ENCODE measurements around the gene GIMAP5. TPM values are rescaled to one million over a fixed set of nuclear protein-coding genes. Genes with fewer than 3 reads are reported as not detected.

GIMAP5 gene
- total RNA-seq, 1 experiment from 2014 or later: not detected

- Histone ChIP-seq H3K4me2 (ENCODE audit: insufficient read depth, insufficient read length, low read length) (no peak overlapping the region), H3K27me3 (ENCODE audit: insufficient read depth, low read length) (peaks cover 92% of the 10 kb centered on the region)
Observed at GRCh38 chr7:150739033-150739432, 1.8 kb downstream of the GIMAP5 start.

More at GRCh38 chr7:150739033-150739432, 1.8 kb downstream of the GIMAP5 start:
- no peaks in the 10 kb centered on the region for H3K79me1 ChIP-seq (ENCODE audit: insufficient read depth, low read depth, low read length, poor library complexity, severe bottlenecking)
- H3K23me2 ChIP-seq (ENCODE audit: insufficient read length, low read depth, low read length, poor library complexity, severe bottlenecking): no peaks in the 10 kb centered on the region
- no peak overlapping the region for H3K4ac ChIP-seq (ENCODE audit: low read depth, low read length)
- H2BK15ac ChIP-seq (ENCODE audit: low read depth, low read length): no peak overlapping the region
- no peak overlapping the region for H3K56ac ChIP-seq (ENCODE audit: insufficient read length, low read depth, low read length)
- no peak overlapping the region for H2BK120ac ChIP-seq (ENCODE audit: low read depth, low read length, poor library complexity, severe bottlenecking)
- Mint-ChIP-seq H3K27me3 (ENCODE audit: low read depth) (peaks cover 100% of the 10 kb centered on the region), H3K4me1 (peaks cover 5 to 7% of the 10 kb centered on the region in 2 experiments; a peak in 3 of 4 replicates), H3K36me3 (ENCODE audit: insufficient read depth in 1 of 3, low read depth in 3 of 3) (no peaks in the 10 kb centered on the region), H3K9me3 (peaks cover 13 to 27% of the 10 kb centered on the region in 2 experiments), H3K4me3 (no peak overlapping the region), H3K27ac (no peak overlapping the region)
- no peak overlapping the region for H3K18ac ChIP-seq (ENCODE audit: insufficient read length, low read depth, low read length)
- peaks cover 7% of the 10 kb centered on the region for H3K9me3 ChIP-seq (ENCODE audit: control insufficient read depth, low read depth, low read length)
- H2BK20ac ChIP-seq (ENCODE audit: low read depth, low read length, poor library complexity, severe bottlenecking): no peak overlapping the region
- DNase-seq: no peak
- no peak overlapping the region for H2BK12ac ChIP-seq (ENCODE audit: insufficient read length, low read depth, low read length)
- no peaks in the 10 kb centered on the region for H4K20me1 ChIP-seq (ENCODE audit: control insufficient read depth, insufficient read depth, insufficient read length)
- no peak overlapping the region for H3K27ac ChIP-seq (ENCODE audit: insufficient read length, low read depth, low read length)
- no peak overlapping the region for H3K9ac ChIP-seq (ENCODE audit: extremely low read depth, insufficient read length, low read length)
- no peaks in the 10 kb centered on the region for H3K4me1 ChIP-seq (ENCODE audit: insufficient read depth, low read length)
- no peak overlapping the region for H3T11ph ChIP-seq (ENCODE audit: low read length)
- no peaks in the 10 kb centered on the region for H3K79me2 ChIP-seq (ENCODE audit: insufficient read depth, low read length)
- H2AFZ ChIP-seq (ENCODE audit: low read length): no peak overlapping the region
- no peak overlapping the region for H3K14ac ChIP-seq (ENCODE audit: insufficient read depth, low read length)
- H4K8ac ChIP-seq (replicated peaks; ENCODE audit: insufficient read length, low read depth, low read length): no peak overlapping the region
- H2AK5ac ChIP-seq (ENCODE audit: insufficient read length, low read length): no peak overlapping the region
- H4K5ac ChIP-seq (ENCODE audit: insufficient read length, low read depth, low read length): no peak overlapping the region
- no peak overlapping the region for H4K91ac ChIP-seq (ENCODE audit: insufficient read length, low read depth, low read length)
- TF ChIP-seq CTCF (conservative IDR thresholded peaks at IDR 0.05): no peak
- no peak overlapping the region for H2BK5ac ChIP-seq (ENCODE audit: insufficient read length, low read length)
- H3K23ac ChIP-seq (ENCODE audit: insufficient read length, low read depth, low read length): no peak overlapping the region
